Osteoblast (primary cell): ENCODE measurements around the gene C1QA. TPM values are rescaled to one million over a fixed set of nuclear protein-coding genes. Genes with fewer than 3 reads are reported as not detected.

Experiments used
- DNase-seq: peaks from one replicate; pipeline ENCODE4 v3.0.0; 2011; ENCODE audit warnings: low spot score, mixed read lengths; ENCODE audit not compliant: insufficient read length; ENCODE audit errors: missing footprints
- H2AFZ ChIP-seq: 2 replicates; pipeline ENCODE4 v1.6.0; 2011; ENCODE audit warnings: mild to moderate bottlenecking, low read length
- H3K27ac ChIP-seq: 2 replicates; pipeline ENCODE4 v1.5.1; 2011; ENCODE audit warnings: mild to moderate bottlenecking, low read depth, low read length, moderate library complexity
- H3K27me3 ChIP-seq: 2 replicates; pipeline ENCODE4 v1.6.0; 2012; ENCODE audit warnings: mild to moderate bottlenecking, control low read depth, inconsistent platforms, low read length, moderate library complexity; ENCODE audit not compliant: insufficient read depth
- H3K36me3 ChIP-seq: 2 replicates; pipeline ENCODE4 v1.5.1; 2011; ENCODE audit warnings: mild to moderate bottlenecking, low read length, control low read depth, moderate library complexity; ENCODE audit not compliant: insufficient read depth
- H3K4me1 ChIP-seq: 2 replicates; pipeline ENCODE4 v1.5.1; 2011; ENCODE audit warnings: mild to moderate bottlenecking, low read length, control low read depth, moderate library complexity; ENCODE audit not compliant: insufficient read depth
- H3K4me2 ChIP-seq: 2 replicates; pipeline ENCODE4 v1.6.0; 2011; ENCODE audit warnings: mild to moderate bottlenecking, low read length; ENCODE audit not compliant: insufficient read depth
- H3K4me3 ChIP-seq: fragments of 200-600 bp; sonication (generic); 3 replicates; pipeline ENCODE4 v1.5.1; 2012; ENCODE audit warnings: mild to moderate bottlenecking, low read length, inconsistent platforms; ENCODE audit not compliant: insufficient read depth
- H3K79me2 ChIP-seq: 2 replicates; pipeline ENCODE4 v1.6.0; 2012; ENCODE audit warnings: mild to moderate bottlenecking, low read length, control low read depth, inconsistent platforms; ENCODE audit not compliant: insufficient read depth
- H3K9me3 ChIP-seq: 2 replicates; pipeline ENCODE4 v1.5.1; 2011; ENCODE audit warnings: low read depth, low read length, control low read depth
- H4K20me1 ChIP-seq: 2 replicates; pipeline ENCODE4 v1.6.0; 2012; ENCODE audit warnings: mild to moderate bottlenecking, low read length, control low read depth; ENCODE audit not compliant: insufficient read depth
- total RNA-seq: library from RNA; depleted of rRNA; stranded (reverse); fragments of >200 nt; gene quantifications from 2 replicates; pipeline ENCODE4 v1.2.3, GENCODE V29; 2012
- TF ChIP-seq, protein P1 (sequence below): IDR thresholded peaks from 2 replicates; pipeline ENCODE4 v1.5.1; 2011; ENCODE audit warnings: mild to moderate bottlenecking, low read depth, low read length, moderate library complexity; ENCODE audit errors: extremely low read depth

Gene C1QA
- total RNA-seq, 1 donor = 1.1 TPM

DNA sequence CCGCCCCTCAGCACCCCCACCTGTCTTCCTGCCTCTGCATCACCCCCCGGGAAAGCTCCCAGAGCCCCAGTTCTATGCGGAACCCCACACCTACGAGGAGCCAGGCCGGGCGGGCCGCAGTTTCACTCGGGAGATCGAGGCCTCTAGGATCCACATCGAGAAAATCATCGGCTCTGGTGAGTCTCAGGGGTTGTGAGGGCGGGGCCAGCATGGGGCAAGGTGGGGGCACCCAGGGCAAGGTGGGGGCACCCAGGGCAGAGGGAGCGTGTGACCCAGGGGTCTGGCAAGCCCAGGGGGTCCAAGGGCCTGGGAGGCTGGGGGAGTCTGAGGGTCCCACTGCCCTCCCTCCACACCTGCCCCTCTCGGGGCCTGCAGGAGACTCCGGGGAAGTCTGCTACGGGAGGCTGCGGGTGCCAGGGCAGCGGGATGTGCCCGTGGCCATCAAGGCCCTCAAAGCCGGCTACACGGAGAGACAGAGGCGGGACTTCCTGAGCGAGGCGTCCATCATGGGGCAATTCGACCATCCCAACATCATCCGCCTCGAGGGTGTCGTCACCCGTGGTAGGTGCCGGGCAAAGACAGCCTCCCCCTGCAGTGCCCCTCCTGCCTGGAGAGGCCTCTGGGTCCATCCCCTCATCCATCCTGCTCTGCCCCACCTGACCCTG, 39.0 kb upstream of the C1QA start:
- Histone ChIP-seq H3K79me2 (no peaks in the 10 kb centered on the region), H3K27me3 (peaks cover 17% of the 10 kb centered on the region), H3K4me3 (no peak overlapping the region), H3K27ac (no peak overlapping the region), H3K4me2 (no peak overlapping the region), H3K4me1 (no peaks in the 10 kb centered on the region), H4K20me1 (peaks cover 3% of the 10 kb centered on the region), H3K36me3 (no peaks in the 10 kb centered on the region), H2AFZ (no peak overlapping the region), H3K9me3 (no peaks in the 10 kb centered on the region)
- no peak for DNase-seq
- TF ChIP-seq, protein P1, sequence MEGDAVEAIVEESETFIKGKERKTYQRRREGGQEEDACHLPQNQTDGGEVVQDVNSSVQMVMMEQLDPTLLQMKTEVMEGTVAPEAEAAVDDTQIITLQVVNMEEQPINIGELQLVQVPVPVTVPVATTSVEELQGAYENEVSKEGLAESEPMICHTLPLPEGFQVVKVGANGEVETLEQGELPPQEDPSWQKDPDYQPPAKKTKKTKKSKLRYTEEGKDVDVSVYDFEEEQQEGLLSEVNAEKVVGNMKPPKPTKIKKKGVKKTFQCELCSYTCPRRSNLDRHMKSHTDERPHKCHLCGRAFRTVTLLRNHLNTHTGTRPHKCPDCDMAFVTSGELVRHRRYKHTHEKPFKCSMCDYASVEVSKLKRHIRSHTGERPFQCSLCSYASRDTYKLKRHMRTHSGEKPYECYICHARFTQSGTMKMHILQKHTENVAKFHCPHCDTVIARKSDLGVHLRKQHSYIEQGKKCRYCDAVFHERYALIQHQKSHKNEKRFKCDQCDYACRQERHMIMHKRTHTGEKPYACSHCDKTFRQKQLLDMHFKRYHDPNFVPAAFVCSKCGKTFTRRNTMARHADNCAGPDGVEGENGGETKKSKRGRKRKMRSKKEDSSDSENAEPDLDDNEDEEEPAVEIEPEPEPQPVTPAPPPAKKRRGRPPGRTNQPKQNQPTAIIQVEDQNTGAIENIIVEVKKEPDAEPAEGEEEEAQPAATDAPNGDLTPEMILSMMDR = no peak

DNA sequence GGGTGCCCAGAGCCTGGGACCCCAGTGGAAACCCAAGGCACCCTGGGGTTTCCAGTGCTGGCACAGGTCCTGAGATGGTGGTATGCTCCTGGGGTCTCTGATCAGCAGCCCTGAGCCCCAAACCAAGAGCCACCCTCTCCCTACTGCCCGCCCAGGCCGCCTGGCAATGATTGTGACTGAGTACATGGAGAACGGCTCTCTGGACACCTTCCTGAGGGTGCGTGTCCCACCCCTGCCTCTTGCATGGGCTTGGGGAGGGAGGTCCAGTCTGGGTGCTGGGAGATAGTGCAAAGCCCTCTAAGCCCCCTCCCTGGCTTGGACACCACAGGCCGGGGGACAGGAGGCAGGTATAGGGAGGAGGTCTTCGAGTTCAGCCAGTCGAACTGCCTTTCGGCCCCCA, 38.4 kb upstream of the C1QA start:
- Histone ChIP-seq H3K27me3 (peaks cover 14% of the 10 kb centered on the region), H3K27ac (no peak overlapping the region), H4K20me1 (peaks cover 3% of the 10 kb centered on the region), H2AFZ (no peak overlapping the region), H3K4me3 (no peak overlapping the region), H3K36me3 (no peaks in the 10 kb centered on the region), H3K9me3 (no peaks in the 10 kb centered on the region), H3K4me2 (no peak overlapping the region), H3K79me2 (no peaks in the 10 kb centered on the region), H3K4me1 (no peaks in the 10 kb centered on the region)
- DNase-seq = peak; percentile 74
- TF ChIP-seq, protein P1 = no peak

DNA sequence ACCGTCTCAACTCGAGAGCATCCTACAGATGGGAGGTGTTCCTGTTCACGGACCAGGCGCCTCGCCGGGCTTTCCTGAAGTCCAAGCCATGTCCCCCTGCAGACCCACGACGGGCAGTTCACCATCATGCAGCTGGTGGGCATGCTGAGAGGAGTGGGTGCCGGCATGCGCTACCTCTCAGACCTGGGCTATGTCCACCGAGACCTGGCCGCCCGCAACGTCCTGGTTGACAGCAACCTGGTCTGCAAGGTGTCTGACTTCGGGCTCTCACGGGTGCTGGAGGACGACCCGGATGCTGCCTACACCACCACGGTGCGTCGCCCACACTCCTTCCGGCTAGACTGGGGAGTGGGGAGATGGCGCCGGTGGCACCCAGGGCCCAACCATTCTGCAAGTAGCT, 37.7 kb upstream of the C1QA start:
- Histone ChIP-seq H3K4me1 (no peaks in the 10 kb centered on the region), H2AFZ (no peak overlapping the region), H3K27me3 (peaks cover 9% of the 10 kb centered on the region), H3K36me3 (no peaks in the 10 kb centered on the region), H3K79me2 (no peaks in the 10 kb centered on the region), H4K20me1 (peaks cover 3% of the 10 kb centered on the region), H3K27ac (no peak overlapping the region), H3K9me3 (no peaks in the 10 kb centered on the region), H3K4me3 (no peak overlapping the region), H3K4me2 (no peak overlapping the region)
- TF ChIP-seq, protein P1 = no peak
- DNase-seq = peak; percentile 9

DNA sequence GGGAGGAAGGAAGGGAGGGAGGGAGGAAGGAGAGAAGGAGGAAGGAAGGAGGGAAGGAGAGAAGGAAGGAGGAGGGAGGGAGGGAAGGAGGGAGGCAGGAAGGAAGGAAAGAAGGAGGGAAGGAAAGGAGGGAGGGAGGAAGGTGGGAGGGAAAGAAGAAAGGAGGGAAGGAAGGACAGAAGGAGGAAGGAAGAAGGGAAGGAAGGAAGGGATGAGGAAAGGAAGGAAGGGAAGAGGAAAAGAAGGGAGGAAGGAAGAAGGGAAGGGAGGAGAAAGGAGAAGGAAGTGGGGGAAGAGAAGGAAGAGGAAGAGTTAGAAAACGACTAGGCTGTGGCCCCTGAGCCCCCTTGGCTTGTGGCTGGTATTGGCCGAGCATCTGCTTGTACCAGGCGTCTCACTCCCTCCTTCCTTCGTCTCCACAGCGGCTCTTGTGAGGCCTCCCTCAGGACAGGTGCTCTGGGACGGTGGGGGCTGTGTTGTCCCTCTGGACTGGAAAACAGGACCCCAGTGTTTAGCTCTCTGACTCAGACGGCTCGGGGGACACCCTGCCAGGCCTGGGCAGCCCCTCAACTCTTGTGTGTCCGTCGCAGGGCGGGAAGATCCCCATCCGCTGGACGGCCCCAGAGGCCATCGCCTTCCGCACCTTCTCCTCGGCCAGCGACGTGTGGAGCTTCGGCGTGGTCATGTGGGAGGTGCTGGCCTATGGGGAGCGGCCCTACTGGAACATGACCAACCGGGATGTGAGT, 36.2 kb upstream of the C1QA start:
- no peaks in the 10 kb centered on the region for H3K4me1 ChIP-seq
- H3K27me3 ChIP-seq = peaks cover 14% of the 10 kb centered on the region
- no peak overlapping the region for H2AFZ ChIP-seq

More for the DNA sequence above, 36.2 kb upstream of the C1QA start:
- no peaks in the 10 kb centered on the region for H3K36me3 ChIP-seq
- no peak overlapping the region for H3K27ac ChIP-seq
- H4K20me1 ChIP-seq = peaks cover 3% of the 10 kb centered on the region
- DNase-seq = no peak
- no peak overlapping the region for H3K4me2 ChIP-seq
- H3K9me3 ChIP-seq = no peaks in the 10 kb centered on the region
- no peaks in the 10 kb centered on the region for H3K79me2 ChIP-seq
- no peak overlapping the region for H3K4me3 ChIP-seq
- TF ChIP-seq, protein P1 = no peak
